Stimulated activated memory B cell treated with anti-CD40 and anti-IgM and Interleukin-4, amounts not matched to agents 10 μg/mL and 1 μg/mL and 100 μg/mL, for 72 hours (primary cell): Measurements from ENCODE around the gene XRCC6.
"Not testable (repeated sequence)": the region's sequence is repeated elsewhere in the genome, so short reads cannot be mapped to it uniquely, and the experiment has no call there.

Source experiments
- ATAC-seq: fragments of 150-1000 bp; cut with Tn5 transposase; 2 replicates; pipeline ENCODE4 v1.10.0; 2021
- H3K27ac Mint-ChIP-seq: one replicate; pipeline ENCODE4 v1.8.0; 2022; ENCODE audit warnings: mild to moderate bottlenecking, mixed read lengths
- H3K27me3 Mint-ChIP-seq: one replicate; pipeline ENCODE4 v1.8.0; 2022; ENCODE audit warnings: mixed read lengths
- H3K36me3 Mint-ChIP-seq: one replicate; pipeline ENCODE4 v1.8.0; 2022; ENCODE audit warnings: mixed read lengths
- H3K4me1 Mint-ChIP-seq: one replicate; pipeline ENCODE4 v1.8.0; 2022; ENCODE audit warnings: mixed read lengths
- H3K4me3 Mint-ChIP-seq: one replicate; pipeline ENCODE4 v1.8.0; 2022; ENCODE audit warnings: mild to moderate bottlenecking, moderate library complexity, mixed read lengths
- H3K9me3 Mint-ChIP-seq: one replicate; pipeline ENCODE4 v1.8.0; 2022; ENCODE audit warnings: mixed read lengths

Gene XRCC6

GRCh38 chr22:41621911-41622179 lies 750 bp downstream of the XRCC6 start:
- H3K9me3 Mint-ChIP-seq = no peaks in the 10 kb centered on the region
- ATAC-seq = no peak
- H3K4me1 Mint-ChIP-seq = peaks cover 35% of the 10 kb centered on the region
- H3K36me3 Mint-ChIP-seq = peaks cover 2% of the 10 kb centered on the region
- peak overlapping the region; percentile 94 for H3K4me3 Mint-ChIP-seq
- no peaks in the 10 kb centered on the region for H3K27me3 Mint-ChIP-seq
- peak overlapping the region; percentile 98 for H3K27ac Mint-ChIP-seq

DNA sequence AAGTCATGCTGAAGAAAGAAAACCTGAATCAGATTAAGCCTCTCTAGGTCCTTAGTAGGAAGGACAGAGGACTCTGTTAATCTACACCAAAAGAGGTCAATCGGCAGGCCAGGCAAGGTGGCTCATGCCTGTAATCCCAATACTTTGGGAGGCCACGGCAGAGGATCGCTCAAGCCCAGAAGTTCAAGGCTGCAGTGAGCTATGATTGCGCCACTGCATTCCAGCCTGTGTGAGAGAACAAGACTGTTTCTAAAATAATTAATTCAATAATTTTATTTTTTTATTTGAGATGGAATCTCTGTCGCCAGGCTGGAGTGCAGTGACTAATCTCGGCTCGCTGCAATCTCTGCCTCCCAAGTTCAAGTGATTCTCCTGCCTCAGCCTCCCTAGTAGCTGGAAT lies 4.5 kb downstream of the XRCC6 start:
- no peak for ATAC-seq
- Mint-ChIP-seq H3K36me3 (peaks cover 36% of the 10 kb centered on the region), H3K4me1 (peaks cover 19% of the 10 kb centered on the region), H3K4me3 (no peak overlapping the region), H3K27me3 (no peaks in the 10 kb centered on the region), H3K9me3 (no peaks in the 10 kb centered on the region), H3K27ac (no peak overlapping the region)

DNA sequence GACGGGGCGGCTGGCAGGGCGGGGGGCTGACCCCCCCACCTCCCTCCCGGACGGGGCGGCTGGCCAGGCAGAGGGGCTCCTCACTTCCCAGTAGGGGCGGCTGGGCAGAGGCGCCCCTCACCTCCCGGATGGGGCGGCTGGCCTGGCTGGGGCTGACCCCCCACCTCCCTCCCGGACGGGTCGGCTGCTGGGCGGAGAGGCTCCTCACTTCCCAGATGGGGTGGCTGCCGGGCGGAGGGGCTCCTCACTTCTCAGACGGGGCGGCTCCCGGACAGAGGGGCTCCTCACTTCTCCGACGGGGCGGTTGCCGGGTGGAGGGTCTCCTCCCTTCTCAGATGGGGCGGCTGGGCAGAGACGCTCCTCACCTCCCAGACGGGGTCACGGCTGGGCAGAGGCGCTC lies 10.0 kb downstream of the XRCC6 start:
- not testable (repeated sequence) for H3K9me3 Mint-ChIP-seq

DNA sequence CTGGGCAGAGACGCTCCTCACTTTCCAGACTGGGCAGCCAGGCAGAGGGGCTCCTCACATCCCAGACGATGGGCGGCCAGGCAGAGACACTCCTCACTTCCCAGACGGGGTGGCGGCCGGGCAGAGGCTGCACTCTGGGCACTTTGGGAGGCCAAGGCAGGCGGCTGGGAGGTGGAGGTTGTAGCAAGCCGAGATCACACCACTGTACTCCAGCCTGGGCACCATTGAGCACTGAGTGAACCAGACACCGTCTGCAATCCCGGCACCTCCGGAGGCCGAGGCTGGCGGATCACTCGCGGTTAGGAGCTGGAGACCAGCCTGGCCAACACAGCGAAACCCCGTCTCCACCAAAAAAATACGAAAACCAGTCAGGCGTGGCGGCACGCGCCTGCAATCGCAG lies 10.5 kb downstream of the XRCC6 start:
- H3K27me3 Mint-ChIP-seq, ATAC-seq, H3K4me1 Mint-ChIP-seq, H3K27ac Mint-ChIP-seq, H3K4me3 Mint-ChIP-seq, H3K9me3 Mint-ChIP-seq: not testable (repeated sequence)
- peaks cover 55% of the 10 kb centered on the region for H3K36me3 Mint-ChIP-seq

More for the DNA sequence above, 10.0 kb downstream of the XRCC6 start:
- not testable (repeated sequence) for H3K27me3 Mint-ChIP-seq, ATAC-seq, H3K27ac Mint-ChIP-seq, H3K4me1 Mint-ChIP-seq, H3K4me3 Mint-ChIP-seq
- peaks cover 55% of the 10 kb centered on the region for H3K36me3 Mint-ChIP-seq

DNA sequence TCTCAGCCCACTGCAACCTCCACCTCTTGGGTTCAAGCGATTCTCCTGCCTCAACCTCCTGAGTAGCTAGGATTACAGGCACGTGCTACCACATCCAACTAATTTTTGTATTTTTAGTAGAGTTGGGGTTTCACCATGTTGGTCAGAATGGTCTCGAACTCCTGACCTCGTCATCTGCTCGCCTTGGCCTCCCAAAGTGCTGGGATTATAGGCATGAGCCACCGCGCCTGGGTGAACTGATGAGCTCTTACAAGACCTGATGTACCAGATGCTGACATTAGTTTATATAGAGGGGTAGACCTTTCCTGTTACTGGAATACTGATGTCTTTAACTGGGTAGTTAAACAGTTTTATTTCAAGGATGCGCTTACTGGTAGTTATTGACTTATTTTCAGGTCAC lies 13.5 kb downstream of the XRCC6 start:
- H3K36me3 Mint-ChIP-seq = peaks cover 36% of the 10 kb centered on the region
- ATAC-seq, H3K27me3 Mint-ChIP-seq, H3K4me1 Mint-ChIP-seq, H3K27ac Mint-ChIP-seq, H3K4me3 Mint-ChIP-seq, H3K9me3 Mint-ChIP-seq: not testable (repeated sequence)

GRCh38 chr22:41636467-41636866 lies 15.4 kb downstream of the XRCC6 start:
- no peak for ATAC-seq
- H3K36me3 Mint-ChIP-seq = peaks cover 45% of the 10 kb centered on the region
- no peaks in the 10 kb centered on the region for H3K9me3 Mint-ChIP-seq
- no peak overlapping the region for H3K27ac Mint-ChIP-seq
- H3K4me1 Mint-ChIP-seq = no peaks in the 10 kb centered on the region
- no peak overlapping the region for H3K4me3 Mint-ChIP-seq
- no peaks in the 10 kb centered on the region for H3K27me3 Mint-ChIP-seq

GRCh38 chr22:41637623-41638022 lies 16.5 kb downstream of the XRCC6 start:
- H3K36me3 Mint-ChIP-seq = peaks cover 46% of the 10 kb centered on the region
- not testable (repeated sequence) for ATAC-seq, H3K27ac Mint-ChIP-seq, H3K4me3 Mint-ChIP-seq, H3K9me3 Mint-ChIP-seq, H3K27me3 Mint-ChIP-seq, H3K4me1 Mint-ChIP-seq

DNA sequence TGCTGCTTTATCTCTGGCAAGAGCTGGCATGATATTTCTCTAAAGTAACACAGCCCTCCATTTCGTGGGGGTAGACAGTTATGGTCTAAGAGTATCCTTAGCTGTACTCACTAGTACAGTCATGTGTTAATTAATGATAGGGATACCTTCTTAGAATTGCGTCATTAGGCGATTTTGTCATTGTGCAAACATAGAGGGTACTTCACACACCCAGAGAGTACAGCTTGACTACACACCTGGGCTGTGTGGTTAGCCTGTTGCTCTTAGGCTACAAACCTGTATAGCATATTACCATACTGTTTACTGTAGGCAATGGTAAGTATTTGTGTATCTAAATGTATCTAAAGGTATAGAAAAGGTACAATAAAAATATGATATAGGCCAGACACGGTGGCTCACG lies 17.0 kb downstream of the XRCC6 start:
- Mint-ChIP-seq H3K27me3 (no peaks in the 10 kb centered on the region), H3K27ac (no peak overlapping the region), H3K4me1 (peaks cover 6% of the 10 kb centered on the region), H3K4me3 (no peak overlapping the region), H3K9me3 (no peaks in the 10 kb centered on the region), H3K36me3 (peaks cover 46% of the 10 kb centered on the region)
- ATAC-seq = no peak

- Mint-ChIP-seq H3K9me3 (no peaks in the 10 kb centered on the region), H3K27me3 (no peaks in the 10 kb centered on the region), H3K4me3 (no peak overlapping the region), H3K4me1 (peaks cover 6% of the 10 kb centered on the region), H3K36me3 (peaks cover 46% of the 10 kb centered on the region), H3K27ac (no peak overlapping the region)
- ATAC-seq = no peak
Observed at GRCh38 chr22:41638748-41639147, 17.7 kb downstream of the XRCC6 start.

GRCh38 chr22:41641854-41642253 lies 20.8 kb downstream of the XRCC6 start:
- H3K27ac Mint-ChIP-seq = no peak overlapping the region
- H3K4me3 Mint-ChIP-seq = no peak overlapping the region
- no peaks in the 10 kb centered on the region for H3K27me3 Mint-ChIP-seq
- peaks cover 44% of the 10 kb centered on the region for H3K36me3 Mint-ChIP-seq
- peaks cover 6% of the 10 kb centered on the region for H3K4me1 Mint-ChIP-seq
- ATAC-seq = no peak
- H3K9me3 Mint-ChIP-seq = no peaks in the 10 kb centered on the region

GRCh38 chr22:41642331-41643110 lies 21.4 kb downstream of the XRCC6 start:
- H3K36me3 Mint-ChIP-seq = peaks cover 41% of the 10 kb centered on the region
- no peaks in the 10 kb centered on the region for H3K27me3 Mint-ChIP-seq
- no peak overlapping the region for H3K27ac Mint-ChIP-seq
- ATAC-seq = no peak
- H3K9me3 Mint-ChIP-seq = no peaks in the 10 kb centered on the region
- no peak overlapping the region for H3K4me3 Mint-ChIP-seq
- H3K4me1 Mint-ChIP-seq = peaks cover 6% of the 10 kb centered on the region

DNA sequence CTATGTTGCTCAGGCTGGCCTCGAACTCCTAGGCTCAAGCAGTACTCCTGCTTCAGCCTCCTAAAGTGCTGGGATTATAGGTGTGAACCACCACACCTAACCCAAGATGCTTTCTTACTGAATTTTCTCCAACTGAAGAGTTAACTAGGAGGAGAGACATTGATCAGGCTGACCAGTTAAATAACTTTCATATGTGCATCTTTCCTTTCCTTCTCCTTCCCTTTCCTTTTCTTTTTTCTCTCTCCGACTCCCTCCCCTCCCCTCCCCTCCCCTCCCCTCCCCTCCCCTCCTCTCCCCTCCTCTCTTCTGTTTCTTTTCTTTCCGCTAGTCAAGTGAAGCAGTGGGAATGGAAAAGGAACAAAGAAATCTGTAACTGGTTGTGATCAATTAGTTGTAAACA lies 26.7 kb downstream of the XRCC6 start:
- Mint-ChIP-seq H3K36me3 (peaks cover 32% of the 10 kb centered on the region), H3K27ac (peak overlapping the region; percentile 24), H3K9me3 (no peaks in the 10 kb centered on the region), H3K4me1 (peaks cover 5% of the 10 kb centered on the region), H3K27me3 (no peaks in the 10 kb centered on the region), H3K4me3 (no peak overlapping the region)
- ATAC-seq = no peak

GRCh38 chr22:41648432-41648831 lies 27.3 kb downstream of the XRCC6 start:
- Mint-ChIP-seq H3K27me3 (no peaks in the 10 kb centered on the region), H3K27ac (peak overlapping the region; percentile 24), H3K9me3 (no peaks in the 10 kb centered on the region), H3K4me3 (no peak overlapping the region), H3K36me3 (peaks cover 37% of the 10 kb centered on the region), H3K4me1 (peaks cover 5% of the 10 kb centered on the region)
- no peak for ATAC-seq

DNA sequence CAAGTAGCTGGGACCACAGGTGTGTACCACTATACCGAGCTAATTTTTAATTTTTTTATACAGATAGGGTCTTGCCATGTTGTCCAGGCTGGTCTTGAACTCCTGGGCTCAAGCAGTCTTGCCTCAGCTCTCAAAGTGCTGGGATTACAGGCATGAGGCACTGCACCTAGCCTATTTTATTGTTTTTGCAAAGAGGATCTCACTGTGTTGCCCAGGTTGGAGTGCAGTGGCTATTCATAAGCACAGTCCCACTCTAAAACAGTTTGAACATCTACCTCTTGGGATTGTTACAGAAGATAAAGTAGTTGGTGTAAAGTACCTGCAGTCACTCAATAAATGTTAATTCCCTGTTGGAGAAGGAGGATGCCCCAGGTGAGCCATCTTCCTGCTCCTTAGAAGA lies 29.1 kb downstream of the XRCC6 start:
- H3K4me3 Mint-ChIP-seq = no peak overlapping the region
- no peak overlapping the region for H3K27ac Mint-ChIP-seq
- H3K27me3 Mint-ChIP-seq = no peaks in the 10 kb centered on the region
- ATAC-seq = no peak
- H3K9me3 Mint-ChIP-seq = no peaks in the 10 kb centered on the region
- H3K36me3 Mint-ChIP-seq = peaks cover 44% of the 10 kb centered on the region
- H3K4me1 Mint-ChIP-seq = peaks cover 5% of the 10 kb centered on the region

- ATAC-seq = no peak
- no peak overlapping the region for H3K4me3 Mint-ChIP-seq
- peaks cover 5% of the 10 kb centered on the region for H3K4me1 Mint-ChIP-seq
- no peaks in the 10 kb centered on the region for H3K9me3 Mint-ChIP-seq
- H3K27me3 Mint-ChIP-seq = no peaks in the 10 kb centered on the region
- peaks cover 43% of the 10 kb centered on the region for H3K36me3 Mint-ChIP-seq
- H3K27ac Mint-ChIP-seq = no peak overlapping the region
Observed at GRCh38 chr22:41650821-41651220, 29.7 kb downstream of the XRCC6 start.

DNA sequence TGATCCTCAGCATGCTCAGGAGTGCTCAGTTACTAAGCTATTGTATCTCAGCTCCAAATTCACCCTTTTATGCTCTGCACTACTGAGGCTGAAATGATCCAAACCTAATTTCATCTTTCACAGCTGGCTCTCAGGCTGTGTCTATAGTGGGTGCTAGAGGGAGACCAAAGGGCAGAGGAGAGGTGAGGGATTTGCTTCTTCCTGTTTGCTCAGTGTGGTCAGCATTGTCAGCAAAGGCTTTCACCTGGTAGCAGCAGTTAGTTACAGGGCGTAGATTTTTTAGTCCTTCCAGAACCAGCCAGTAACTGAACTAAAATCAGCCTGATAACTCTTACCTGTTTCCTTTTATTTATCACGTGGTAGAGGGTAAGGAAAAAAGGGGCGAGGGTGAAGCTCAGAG lies 33.2 kb downstream of the XRCC6 start:
- Mint-ChIP-seq H3K36me3 (peaks cover 47% of the 10 kb centered on the region), H3K27me3 (no peaks in the 10 kb centered on the region), H3K4me3 (no peak overlapping the region)

GRCh38 chr22:41656556-41656955 lies 35.5 kb downstream of the XRCC6 start:
- Mint-ChIP-seq H3K36me3 (peaks cover 56% of the 10 kb centered on the region), H3K9me3 (no peaks in the 10 kb centered on the region), H3K27ac (no peak overlapping the region), H3K4me1 (no peaks in the 10 kb centered on the region), H3K4me3 (no peak overlapping the region), H3K27me3 (no peaks in the 10 kb centered on the region)
- ATAC-seq = no peak

More for the DNA sequence above, 33.2 kb downstream of the XRCC6 start:
- Mint-ChIP-seq H3K4me1 (no peaks in the 10 kb centered on the region), H3K27ac (no peak overlapping the region), H3K9me3 (no peaks in the 10 kb centered on the region)
- no peak for ATAC-seq
